Caco-2 (cell line): ENCODE results near the gene PDLIM7. TPM values are rescaled to one million over a fixed set of nuclear protein-coding genes. Genes with fewer than 3 reads are reported as not detected.

Experiments used
- BruUV-seq: library from RNA; stranded (reverse); fragments of 400-500 nt; replicated peaks from 2 replicates; lab custom pipeline; 2021; lab: Mats Ljungman, UMichigan
- CTCF ChIA-PET: fragments of 300-600 bp; sonication (Branson Sonifier 250); formaldehyde crosslinking; loops from one replicate; lab custom pipeline; 2022; ENCODE audit warnings: antibody characterized with exemption; lab: Charles Lee
- POLR2A ChIA-PET: fragments of 300-600 bp; sonication (Branson Sonifier 250); formaldehyde crosslinking; loops from one replicate; lab custom pipeline; 2022; ENCODE audit warnings: antibody characterized with exemption; lab: Charles Lee
- DNase-seq, 2 experiments: peaks; one replicate each; pipeline versions ENCODE4 v3.0.0 to v3.0.0-alpha.2; 2020 to 2022
- H3K27me3 ChIP-seq: replicated peaks from 2 replicates; pipeline ENCODE4 v1.6.0; 2011; ENCODE audit warnings: low read length; ENCODE audit not compliant: control insufficient read depth, insufficient read depth
- H3K36me3 ChIP-seq: 2 replicates; pipeline ENCODE4 v1.5.1; 2011; ENCODE audit warnings: low read length; ENCODE audit not compliant: control insufficient read depth, insufficient read depth
- H3K4me1 ChIP-seq: fragments of 250-450 bp; sonication (Bioruptor Pico); 2 replicates; pipeline ENCODE4 v1.5.1; 2020; ENCODE audit warnings: mild to moderate bottlenecking
- H3K4me3 ChIP-seq: 2 replicates; pipeline ENCODE4 v1.5.1; 2011; ENCODE audit warnings: low read depth, mild to moderate bottlenecking, control low read depth, low read length
- H3K9me3 ChIP-seq: fragments of 250-450 bp; sonication (Bioruptor Pico); 2 replicates; pipeline ENCODE4 v1.5.1; 2020; ENCODE audit warnings: mild to moderate bottlenecking, moderate library complexity
- H3K27ac Mint-ChIP-seq: one replicate; pipeline ENCODE4 v1.8.0; 2022; ENCODE audit warnings: mixed read lengths; ENCODE audit not compliant: unreplicated experiment
- H3K27me3 Mint-ChIP-seq: one replicate; pipeline ENCODE4 v1.8.0; 2022; ENCODE audit warnings: mixed read lengths; ENCODE audit not compliant: insufficient read depth, unreplicated experiment
- H3K36me3 Mint-ChIP-seq: one replicate; pipeline ENCODE4 v1.8.0; 2022; ENCODE audit warnings: mild to moderate bottlenecking, mixed read lengths; ENCODE audit not compliant: insufficient read depth, unreplicated experiment
- H3K4me1 Mint-ChIP-seq: one replicate; pipeline ENCODE4 v1.8.0; 2022; ENCODE audit warnings: low read depth, mixed read lengths; ENCODE audit not compliant: unreplicated experiment
- H3K4me3 Mint-ChIP-seq: one replicate; pipeline ENCODE4 v1.8.0; 2022; ENCODE audit warnings: mild to moderate bottlenecking, moderate library complexity, mixed read lengths; ENCODE audit not compliant: unreplicated experiment
- H3K9me3 Mint-ChIP-seq: one replicate; pipeline ENCODE4 v1.8.0; 2022; ENCODE audit warnings: mixed read lengths; ENCODE audit not compliant: unreplicated experiment
- intact Hi-C: fragments of 100-400 bp; cut with micrococcal nuclease; formaldehyde crosslinking; loops from one replicate; pipeline ENCODE4 v1.10.0; 2022; ENCODE audit not compliant: unreplicated experiment
- total RNA-seq: library from RNA; stranded (reverse); gene quantifications from 2 replicates; pipeline ENCODE4 v1.2.3, GENCODE V29; 2022
- TF ChIP-seq, protein P1 (sequence below), 2 experiments: fragments of 200-600 bp in 1 of 2; IDR thresholded peaks; 1 replicate in 1 of 2; 2 replicates in 1 of 2; pipeline versions ENCODE4 v1.5.1 to v1.8.0; 2011 to 2022; ENCODE audit warnings: antibody characterized with exemption in 1 of 2, control low read depth in 1 of 2, inconsistent platforms in 1 of 2, low read depth in 1 of 2, low read length in 1 of 2, mild to moderate bottlenecking in 1 of 2, moderate library complexity in 1 of 2; ENCODE audit not compliant: insufficient read depth in 1 of 2, severe bottlenecking in 1 of 2, unreplicated experiment in 1 of 2

PDLIM7 gene
- total RNA-seq, 1 experiment from 2014 or later = 49.1 TPM

DNA sequence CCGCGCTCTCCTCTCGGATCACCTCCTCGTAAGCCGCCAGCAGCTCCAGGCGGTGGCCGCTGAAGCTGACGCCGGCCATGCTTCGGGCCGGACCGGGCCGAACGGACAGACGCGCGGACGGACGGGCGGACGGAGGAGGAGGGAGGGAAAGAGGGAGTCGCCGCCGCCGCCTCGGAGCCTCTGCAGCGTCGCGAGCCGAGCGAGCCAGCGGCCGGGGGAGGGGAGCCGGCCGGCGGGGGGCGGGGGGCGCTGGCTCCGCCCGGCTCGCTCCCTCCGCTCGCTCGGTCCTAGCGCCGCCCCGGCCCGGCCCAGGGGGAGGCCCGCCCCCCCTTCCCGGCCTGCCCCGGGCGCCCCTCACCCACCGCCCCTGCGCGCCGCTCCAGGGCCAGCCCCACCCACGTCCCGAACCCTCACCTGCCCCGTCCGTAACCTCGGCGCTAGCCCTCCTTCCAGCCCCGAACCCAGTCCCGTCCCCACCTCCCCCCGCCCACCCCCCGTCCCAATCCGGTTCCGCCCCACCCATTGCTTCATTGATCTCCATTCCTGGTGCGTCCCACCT, 23.9 kb downstream of the PDLIM7 start, which contains the start of gene DBN1:
Gene DBN1 (minus strand): TSS at position 192 of the 559 bp plus-strand sequence. CDS start 113 bp downstream, at position 79.
- POLR2A ChIA-PET = interaction anchor here (1.2 to 1.4 kb wide), 2 partner anchors 16 to 24 kb away, joined by 3 to 6 read pairs; partner anchors contain the start of gene PDLIM7
- intact Hi-C loops = loop anchor here (2.0 kb wide), 1 partner anchor 17 kb away; no protein-coding TSS in a partner anchor
- H3K36me3 Mint-ChIP-seq = peaks cover 26% of the 10 kb centered on the region
- peak within 1 kb of the TSS; percentile 11 for H3K27ac Mint-ChIP-seq
- CTCF ChIA-PET = interaction anchor here (1.0 to 3.7 kb wide), 3 partner anchors 16 to 69 kb away, joined by 3 to 19 read pairs (median 5); no protein-coding TSS in a partner anchor
- no TSS peak for BruUV-seq
- peaks cover 40% of the 10 kb centered on the region for H3K4me1 ChIP-seq
- H3K9me3 ChIP-seq = no peaks in the 10 kb centered on the region
- peaks cover 1% of the 10 kb centered on the region; the same call in 1 of the 2 replicates for H3K36me3 ChIP-seq
- no peaks in the 10 kb centered on the region for H3K27me3 Mint-ChIP-seq
- no peaks in the 10 kb centered on the region for H3K27me3 ChIP-seq
- TF ChIP-seq, protein P1, sequence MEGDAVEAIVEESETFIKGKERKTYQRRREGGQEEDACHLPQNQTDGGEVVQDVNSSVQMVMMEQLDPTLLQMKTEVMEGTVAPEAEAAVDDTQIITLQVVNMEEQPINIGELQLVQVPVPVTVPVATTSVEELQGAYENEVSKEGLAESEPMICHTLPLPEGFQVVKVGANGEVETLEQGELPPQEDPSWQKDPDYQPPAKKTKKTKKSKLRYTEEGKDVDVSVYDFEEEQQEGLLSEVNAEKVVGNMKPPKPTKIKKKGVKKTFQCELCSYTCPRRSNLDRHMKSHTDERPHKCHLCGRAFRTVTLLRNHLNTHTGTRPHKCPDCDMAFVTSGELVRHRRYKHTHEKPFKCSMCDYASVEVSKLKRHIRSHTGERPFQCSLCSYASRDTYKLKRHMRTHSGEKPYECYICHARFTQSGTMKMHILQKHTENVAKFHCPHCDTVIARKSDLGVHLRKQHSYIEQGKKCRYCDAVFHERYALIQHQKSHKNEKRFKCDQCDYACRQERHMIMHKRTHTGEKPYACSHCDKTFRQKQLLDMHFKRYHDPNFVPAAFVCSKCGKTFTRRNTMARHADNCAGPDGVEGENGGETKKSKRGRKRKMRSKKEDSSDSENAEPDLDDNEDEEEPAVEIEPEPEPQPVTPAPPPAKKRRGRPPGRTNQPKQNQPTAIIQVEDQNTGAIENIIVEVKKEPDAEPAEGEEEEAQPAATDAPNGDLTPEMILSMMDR (IDR thresholded peaks at IDR 0.05; ENCODE audit: insufficient read depth in 1 of 2, low read depth in 1 of 2, low read length in 1 of 2, severe bottlenecking in 1 of 2, unreplicated experiment in 1 of 2) = no peak
- peak within 1 kb of the TSS; percentile 86 for H3K4me3 ChIP-seq
- DNase-seq = peak in 1 of 2 experiments; percentile 55
- H3K9me3 Mint-ChIP-seq = no peaks in the 10 kb centered on the region
- peak within 1 kb of the TSS; percentile 74 for H3K4me3 Mint-ChIP-seq
- peaks cover 37% of the 10 kb centered on the region for H3K4me1 Mint-ChIP-seq

GRCh38 chr5:177472460-177473442, 24.7 kb downstream of the PDLIM7 start:
- Mint-ChIP-seq H3K9me3 (no peaks in the 10 kb centered on the region), H3K27me3 (no peaks in the 10 kb centered on the region), H3K4me1 (peaks cover 40% of the 10 kb centered on the region), H3K36me3 (peaks cover 26% of the 10 kb centered on the region), H3K4me3 (peak overlapping the region; percentile 74), H3K27ac (no peak overlapping the region)
- Histone ChIP-seq H3K4me3 (peak overlapping the region; percentile 86), H3K4me1 (peaks cover 45% of the 10 kb centered on the region), H3K9me3 (no peaks in the 10 kb centered on the region), H3K27me3 (no peaks in the 10 kb centered on the region), H3K36me3 (peaks cover 3% of the 10 kb centered on the region; the same call in 1 of the 2 replicates)
- intact Hi-C loops = loop anchor here (1.0 to 2.0 kb wide), 2 partner anchors 16 to 25 kb away; partner anchors contain the start of gene PDLIM7
- no TSS peak for BruUV-seq
- TF ChIP-seq, protein P1 (IDR thresholded peaks at IDR 0.05; ENCODE audit: insufficient read depth in 1 of 2, low read depth in 1 of 2, low read length in 1 of 2, severe bottlenecking in 1 of 2, unreplicated experiment in 1 of 2) = no peak
- ChIA-PET POLR2A (interaction anchor here (0.6 to 1.4 kb wide), 3 partner anchors 15 to 25 kb away, joined by 3 to 6 read pairs (median 4); partner anchors contain the start of gene PDLIM7), CTCF (interaction anchor here (0.7 to 3.7 kb wide), 9 partner anchors 15 to 82 kb away, joined by 3 to 19 read pairs (median 5); partner anchors contain the start of gene PDLIM7)
- peak in 1 of 2 experiments; percentile 71 for DNase-seq
